Skin epidermis (tissue), 12 donors: ENCODE data around the gene C3orf20.

Source experiments
- H3K27ac ChIP-seq, 21 experiments: fragments of 200-600 bp; sonication (generic) in 11 of 21; one replicate each; pipeline ENCODE4 v1.5.0; 2020; ENCODE audit warnings: mild to moderate bottlenecking in 3 of 21, inconsistent platforms in 2 of 21, moderate library complexity in 2 of 21
- H3K4me3 ChIP-seq, 7 experiments: fragments of 200-600 bp; sonication (generic) in 2 of 7; one replicate each; pipeline ENCODE4 v1.5.0; 2020; ENCODE audit warnings: inconsistent platforms in 2 of 7, mild to moderate bottlenecking in 2 of 7, moderate library complexity in 1 of 7

The C3orf20 gene

DNA sequence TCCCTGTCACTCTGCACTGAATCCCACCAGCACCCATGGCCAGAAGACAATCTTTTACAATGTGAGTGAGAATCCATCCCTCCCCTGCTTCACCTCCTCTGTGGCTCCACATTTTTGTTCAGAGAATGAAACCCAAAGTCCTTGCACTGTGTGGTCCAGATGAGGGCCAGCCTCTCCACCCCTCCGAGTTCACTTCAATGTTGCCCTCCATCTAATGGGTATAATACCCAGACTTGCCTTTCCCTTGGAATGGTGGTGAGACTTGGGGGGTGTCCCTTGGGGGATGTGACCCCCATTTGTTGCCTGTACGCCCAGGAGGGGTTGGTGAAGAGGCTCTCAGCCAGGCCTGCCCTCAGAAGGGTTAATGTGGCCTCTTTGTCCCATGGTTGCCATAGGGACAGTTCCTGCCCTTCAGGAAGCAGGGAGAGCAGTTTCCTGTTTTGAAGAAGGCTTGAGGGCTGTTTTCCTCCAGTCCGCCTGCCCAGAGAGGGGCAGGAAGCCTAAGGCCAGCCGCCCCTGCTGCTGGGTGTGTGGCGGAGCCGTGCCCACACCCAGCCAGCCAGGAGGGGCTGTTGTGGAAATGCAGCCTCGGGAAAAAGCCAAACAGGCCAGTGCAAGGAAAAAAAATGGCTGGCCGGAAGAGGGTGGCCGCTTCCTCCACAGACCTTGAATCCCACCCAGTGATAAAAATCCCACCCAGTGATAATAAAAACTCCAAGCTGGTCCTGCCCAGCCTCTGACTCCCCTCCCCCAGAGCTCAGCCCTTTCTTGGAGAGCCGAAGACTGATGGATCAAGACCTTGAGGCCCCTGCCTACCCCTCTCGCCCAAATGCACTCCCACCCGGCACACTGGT, 129.3 kb downstream of the C3orf20 start:
- H3K27ac ChIP-seq: peak overlapping the region in 14 of 21 experiments; percentile 8 to 88 (median 52)
- no peak overlapping the region for H3K4me3 ChIP-seq

- H3K27ac ChIP-seq: peak overlapping the region in 8 of 21 experiments; percentile 27 to 88 (median 50)
- no peak overlapping the region for H3K4me3 ChIP-seq
Measured at GRCh38 chr3:14804835-14805780, 130.2 kb downstream of the C3orf20 start.

DNA sequence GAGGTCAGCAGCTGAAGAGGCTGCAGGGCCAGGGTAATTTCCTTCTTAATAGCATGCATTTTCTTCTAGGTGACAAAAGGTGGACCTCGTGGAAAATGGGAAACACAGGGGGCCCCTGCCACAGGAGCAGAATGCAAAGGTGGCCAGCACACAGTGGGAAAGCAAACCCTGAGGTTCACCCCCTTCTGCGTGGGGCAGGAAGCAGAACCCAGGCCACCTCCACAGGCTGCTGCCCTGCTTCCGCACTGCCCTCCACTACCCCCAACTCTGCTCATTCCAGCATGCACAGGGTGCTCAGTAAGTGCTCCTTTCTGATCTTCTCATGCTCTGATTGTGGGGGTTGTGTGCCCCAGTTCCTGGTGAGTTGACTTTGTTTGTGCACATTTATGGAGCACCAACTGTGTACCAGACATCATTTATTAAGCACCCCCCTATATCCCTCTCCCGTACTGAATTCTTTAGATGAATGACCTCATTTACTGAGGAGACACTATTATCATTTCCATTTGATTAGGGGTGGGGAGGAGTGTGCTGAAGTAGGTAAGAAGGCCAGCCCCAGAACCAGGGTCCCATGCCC, 131.1 kb downstream of the C3orf20 start:
- Histone ChIP-seq H3K4me3 (no peak overlapping the region), H3K27ac (peak overlapping the region in 3 of 21 experiments; percentile 27 to 59 (median 39))

GRCh38 chr3:14806641-14807263, 131.8 kb downstream of the C3orf20 start:
- Histone ChIP-seq H3K4me3 (no peak overlapping the region), H3K27ac (peak overlapping the region in 2 of 21 experiments; percentile 39 to 59)

DNA sequence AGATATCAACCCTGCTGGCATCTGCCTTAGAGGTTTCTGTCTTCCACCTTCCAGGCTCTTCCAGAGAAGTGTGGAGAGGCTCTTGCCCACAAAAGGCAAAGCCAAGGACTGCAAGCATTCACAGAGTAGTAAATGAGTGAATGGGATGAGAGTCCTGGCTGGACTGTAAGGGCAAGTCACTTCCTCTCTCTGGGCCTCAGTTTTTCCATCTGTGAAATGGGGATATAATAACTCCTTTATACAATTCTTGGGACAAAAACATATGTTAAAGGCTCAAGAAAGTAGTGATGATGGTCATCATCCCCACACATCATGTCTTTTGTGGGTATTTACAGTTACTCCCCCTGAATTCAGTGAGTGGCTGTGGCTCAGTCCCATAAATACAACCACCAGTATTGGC, 133.1 kb downstream of the C3orf20 start:
- H3K4me3 ChIP-seq: no peak overlapping the region
- no peak overlapping the region for H3K27ac ChIP-seq

DNA sequence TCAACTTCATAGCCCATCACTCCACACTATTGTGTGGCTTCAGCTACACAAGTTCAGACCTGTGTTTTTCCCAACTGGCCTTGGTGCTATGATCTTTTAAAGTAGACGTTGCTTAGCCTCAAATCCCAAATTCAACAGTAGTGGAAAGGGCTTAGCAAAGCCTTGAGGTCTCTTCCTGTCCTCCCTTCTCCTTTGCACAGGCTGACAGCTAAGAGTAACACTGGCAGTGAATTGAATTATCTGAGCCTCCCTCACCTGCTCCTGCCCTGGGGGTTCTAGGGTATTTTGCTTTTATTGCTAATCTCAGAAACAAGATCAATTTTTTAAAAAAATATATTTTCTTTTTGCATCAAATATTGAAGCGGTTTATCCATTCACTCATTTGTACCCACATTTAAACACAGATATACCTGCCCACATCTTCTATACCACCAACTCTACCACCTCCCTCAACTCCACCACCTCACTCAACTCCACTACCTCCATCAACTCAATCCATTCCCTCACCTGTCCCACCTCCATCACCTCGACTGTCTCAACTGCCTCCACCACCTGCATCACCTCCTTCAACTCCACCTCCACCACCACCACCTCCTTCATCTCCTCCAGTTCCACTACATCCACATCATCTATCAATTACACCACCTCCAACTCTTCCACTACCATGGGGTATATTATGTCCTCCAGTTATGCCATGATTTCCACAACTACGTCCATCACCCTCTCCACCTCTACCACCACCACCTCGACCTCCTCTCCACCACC, 133.7 kb downstream of the C3orf20 start:
- Histone ChIP-seq H3K4me3 (no peak overlapping the region), H3K27ac (no peak overlapping the region)

- peak overlapping the region in 2 of 7 experiments; percentile 7 to 29 for H3K4me3 ChIP-seq
- peak overlapping the region in 11 of 21 experiments; percentile 25 to 77 (median 51) for H3K27ac ChIP-seq
Measured at GRCh38 chr3:14809611-14810010, 134.7 kb downstream of the C3orf20 start.

- peak overlapping the region in 19 of 21 experiments; percentile 25 to 91 (median 75) for H3K27ac ChIP-seq
- peak overlapping the region; percentile 40 to 50 (median 45) for H3K4me3 ChIP-seq
Measured at GRCh38 chr3:14810070-14810791, 135.3 kb downstream of the C3orf20 start.

DNA sequence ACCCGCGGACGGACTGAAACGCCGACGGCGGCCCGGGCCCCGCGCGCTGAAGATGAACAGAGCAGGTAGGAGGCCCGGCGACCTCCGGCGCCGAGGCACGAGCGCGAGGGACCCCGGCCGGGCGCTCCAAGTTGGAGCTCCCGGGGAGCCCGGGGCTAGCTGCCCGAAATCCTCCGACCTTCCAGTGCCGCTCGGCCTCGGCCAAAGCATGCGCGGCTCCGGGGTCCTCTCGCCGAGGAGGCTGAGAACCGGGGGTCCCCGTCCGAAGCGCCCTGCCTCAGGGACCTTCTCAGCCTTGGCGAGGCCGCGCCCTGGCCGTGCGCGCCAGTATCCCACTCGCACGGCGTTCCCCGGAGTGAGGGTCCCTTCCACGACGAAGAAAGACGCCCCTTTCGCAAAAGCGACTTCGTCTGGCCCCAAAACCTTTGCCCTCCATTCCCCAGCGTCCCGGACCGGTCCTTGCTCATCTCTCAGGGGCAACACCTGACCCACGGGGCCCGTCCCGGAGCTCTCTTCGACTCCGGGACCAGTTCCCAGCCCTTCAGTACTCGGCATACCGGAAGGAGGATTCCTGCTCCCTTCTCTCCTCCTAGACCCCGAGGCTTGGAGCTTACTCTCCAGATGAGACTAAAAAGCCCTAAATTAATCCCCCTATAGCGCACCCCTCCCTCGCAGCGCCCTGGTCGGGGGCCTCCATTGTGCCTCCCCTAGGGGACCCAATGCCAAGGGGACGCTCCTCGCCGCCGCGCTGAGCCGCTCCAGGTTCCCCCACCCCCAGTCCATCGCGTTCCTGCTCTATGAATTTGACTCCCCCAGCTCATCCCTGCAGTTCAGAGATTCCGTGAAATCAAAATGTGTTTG, 136.1 kb downstream of the C3orf20 start:
- Histone ChIP-seq H3K27ac (peak overlapping the region; percentile 18 to 91 (median 77)), H3K4me3 (peak overlapping the region; percentile 40 to 50 (median 45))

DNA sequence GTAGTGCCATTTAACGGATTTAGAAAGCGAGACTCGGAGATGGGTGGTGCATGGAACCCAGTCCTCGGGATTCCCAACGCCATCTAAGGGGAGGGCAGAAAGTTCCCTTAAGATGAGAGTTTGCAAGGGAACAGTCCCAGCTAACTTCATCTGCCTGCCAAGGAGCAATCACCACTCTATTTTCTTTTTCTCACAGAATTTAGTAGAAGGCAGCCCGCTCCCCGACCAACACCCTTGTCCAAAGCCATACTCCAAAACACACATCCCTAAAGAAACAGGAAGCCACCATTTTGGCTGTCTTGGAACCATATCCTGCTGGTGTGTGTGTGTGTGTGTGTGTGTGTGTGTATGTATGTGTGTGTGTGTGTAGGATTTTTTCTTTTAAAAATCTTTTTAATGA, 136.7 kb downstream of the C3orf20 start:
- H3K4me3 ChIP-seq: peak overlapping the region; percentile 40 to 50 (median 45)
- H3K27ac ChIP-seq: peak overlapping the region in 15 of 21 experiments; percentile 59 to 91 (median 79)

- Histone ChIP-seq H3K4me3 (peak overlapping the region in 5 of 7 experiments; percentile 42 to 50 (median 47)), H3K27ac (peak overlapping the region in 6 of 21 experiments; percentile 6 to 91 (median 78))
Measured at GRCh38 chr3:14812196-14812790, 137.4 kb downstream of the C3orf20 start.

DNA sequence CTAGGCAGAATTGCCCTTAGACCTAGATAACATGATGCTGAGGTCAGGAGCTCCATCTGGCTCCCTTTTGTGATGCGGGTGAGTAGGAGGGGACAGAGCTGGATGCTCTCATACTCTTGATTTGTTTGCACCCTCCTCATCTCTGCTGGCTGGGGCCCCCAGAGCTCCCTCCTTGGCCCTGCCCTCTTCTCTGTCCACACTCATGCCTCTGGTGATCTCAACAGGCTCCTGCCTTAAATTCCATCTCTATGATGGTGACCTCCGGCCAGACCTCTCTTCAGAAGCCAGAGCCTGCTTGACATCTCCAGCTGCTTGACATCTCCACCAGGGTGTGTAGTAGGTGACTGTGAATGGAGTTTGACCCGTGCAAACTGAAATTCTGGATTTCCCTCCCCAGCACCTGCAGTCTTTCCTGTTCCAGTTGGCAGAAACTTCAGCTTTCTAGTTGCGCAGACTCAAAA, 139.5 kb downstream of the C3orf20 start:
- no peak overlapping the region for H3K27ac ChIP-seq
- no peak overlapping the region for H3K4me3 ChIP-seq

DNA sequence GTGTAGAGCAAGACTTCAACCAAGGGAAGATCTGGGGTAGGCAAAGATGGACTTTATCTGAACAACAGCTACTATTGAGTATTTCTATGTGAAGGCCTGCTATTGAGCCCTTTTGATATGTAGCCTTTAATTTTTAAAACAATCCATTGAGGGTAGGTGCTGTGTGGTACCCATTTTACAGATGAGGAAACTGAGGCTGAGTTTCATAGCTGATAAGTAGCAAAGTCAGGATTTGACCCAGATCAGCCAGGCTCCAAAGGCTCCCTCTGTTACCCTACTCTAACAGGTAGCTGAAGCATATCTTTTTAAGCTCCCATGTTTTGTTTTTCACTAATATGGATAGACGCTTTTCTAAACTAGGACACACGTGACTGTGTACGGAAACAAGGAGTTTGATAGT, 141.4 kb downstream of the C3orf20 start:
- H3K4me3 ChIP-seq: no peak overlapping the region
- H3K27ac ChIP-seq: no peak overlapping the region

- no peak within 1 kb of the TSS for H3K4me3 ChIP-seq
- no peak within 1 kb of the TSS for H3K27ac ChIP-seq
Measured at GRCh38 chr3:14818804-14819500, 144.0 kb downstream of the C3orf20 start, which contains the start of gene FGD5. TSS of gene FGD5 (plus strand) at chr3:14818962. CDS start at chr3:14819072, 110 bp downstream.

GRCh38 chr3:14819671-14820070, 144.7 kb downstream of the C3orf20 start:
- H3K4me3 ChIP-seq: no peak overlapping the region

DNA sequence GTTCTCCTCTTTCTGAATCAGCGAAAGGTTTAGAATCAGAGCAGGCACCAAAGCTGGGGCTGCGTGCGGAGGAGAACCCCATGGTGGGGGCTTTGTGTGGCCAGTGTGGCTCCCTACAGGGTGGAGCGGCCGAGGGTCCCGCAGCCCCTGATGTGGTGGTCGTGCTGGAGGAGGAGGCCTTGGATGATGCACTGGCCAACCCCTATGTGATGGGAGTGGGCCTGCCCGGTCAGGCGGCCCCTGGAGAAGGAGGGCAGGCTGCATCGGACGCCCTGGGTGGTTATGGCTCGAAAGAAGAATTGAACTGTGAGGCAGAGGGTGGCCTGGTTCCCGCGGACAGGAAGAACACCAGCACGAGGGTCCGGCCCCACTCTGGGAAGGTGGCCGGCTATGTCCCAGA, 145.2 kb downstream of the C3orf20 start:
- Histone ChIP-seq H3K4me3 (no peak overlapping the region), H3K27ac (no peak overlapping the region)

More at GRCh38 chr3:14819671-14820070, 144.7 kb downstream of the C3orf20 start:
- H3K27ac ChIP-seq: no peak overlapping the region
